OCI-LY3 (cell line): ENCODE results near the gene OSMR.

ENCODE experiments used
- CTCF ChIP-seq: fragments of 200-600, 300-600 bp; sonication (generic); IDR thresholded peaks from 2 replicates; pipeline ENCODE4 v1.5.1; 2014; ENCODE audit warnings: antibody characterized with exemption, low read length, low read depth
- EZH2phosphoT487 ChIP-seq: fragments of 200-600 bp; shearing (Covaris generic); IDR thresholded peaks from 2 replicates; pipeline ENCODE4 v1.6.1; 2018; ENCODE audit warnings: antibody characterized with exemption, mixed run types, low read depth

- TF ChIP-seq CTCF (no peak), EZH2phosphoT487 (no peak)
Measured at GRCh38 chr5:38824821-38825220, 21.0 kb upstream of the OSMR start.
